ENCODE measurements around the gene CEP192. TPM values are rescaled to one million over a fixed set of nuclear protein-coding genes. Genes with fewer than 3 reads are reported as not detected.
A peak's percentile ranks its signal among the peaks of the same experiment; 100 is the strongest.

The CEP192 gene
- total and polyA plus RNA-seq, 2 of the 4 experiments (the other 2 are of a cell fraction) = 17.2 to 29.0 TPM

GRCh38 chr18:12943215-12943614 lies 47.9 kb upstream of the CEP192 start:
- intact Hi-C loops (cut with micrococcal nuclease) = loop anchor here (10.0 kb wide), 1 partner anchor 212 kb away; no protein-coding TSS in a partner anchor
- Histone ChIP-seq H4K5ac (ENCODE audit: low read depth, low read length) (no peak overlapping the region), H3K36me3 (ENCODE audit: control insufficient read depth, insufficient read depth, low read length) (no peaks in the 10 kb centered on the region), H3K9me1 (ENCODE audit: insufficient read depth, low read length) (peaks cover 5% of the 10 kb centered on the region), H3K23ac (ENCODE audit: low read depth, low read length) (no peak overlapping the region), H3K9ac (ENCODE audit: low read depth, low read length) (no peak overlapping the region), H2AK9ac (replicated peaks; ENCODE audit: low read depth, low read length, poor library complexity) (no peak overlapping the region), H3K79me1 (ENCODE audit: low read depth in 1 of 2, low read length in 2 of 2) (peaks cover 8 to 12% of the 10 kb centered on the region in 2 experiments; a peak in 3 of 4 replicates), H3K9me3 (ENCODE audit: control insufficient read depth, insufficient read depth, low read length) (no peaks in the 10 kb centered on the region), H4K8ac (ENCODE audit: low read depth in 2 of 2, low read length in 2 of 2) (no peak overlapping the region), H2BK5ac (ENCODE audit: low read depth, low read length, poor library complexity, severe bottlenecking) (no peak overlapping the region), H3K4ac (ENCODE audit: low read depth, low read length) (no peak overlapping the region), H3K4me1 (ENCODE audit: control insufficient read depth, insufficient read depth, low read length) (peaks cover 3% of the 10 kb centered on the region; the same call in 1 of the 2 replicates), H3K56ac (ENCODE audit: extremely low read depth, insufficient read depth, low read length) (no peak overlapping the region), H2BK120ac (ENCODE audit: low read depth, low read length) (no peak overlapping the region), H3K27me3 (ENCODE audit: control insufficient read depth, insufficient read depth, low read length) (peaks cover 2% of the 10 kb centered on the region; the same call in 1 of the 2 replicates), H3K18ac (ENCODE audit: low read depth, low read length) (no peak overlapping the region), H4K20me1 (ENCODE audit: insufficient read depth, low read length) (peaks cover 7% of the 10 kb centered on the region), H2BK15ac (ENCODE audit: low read depth, low read length) (no peak overlapping the region), H4K91ac (ENCODE audit: insufficient read depth, low read depth, low read length) (no peak overlapping the region), H3K4me3 (ENCODE audit: insufficient read depth, low read depth, low read length) (no peak overlapping the region), H2AK5ac (ENCODE audit: low read depth, low read length) (peak overlapping the region; percentile 68; the same call in 1 of the 2 replicates), H2AFZ (replicated peaks; ENCODE audit: low read length, poor library complexity) (no peak overlapping the region), H2BK20ac (ENCODE audit: low read depth, low read length) (no peak overlapping the region), H3K4me2 (ENCODE audit: low read depth, low read length) (no peak overlapping the region), H3K27ac (ENCODE audit: insufficient read depth, low read length) (no peak overlapping the region), H3K14ac (replicated peaks; ENCODE audit: low read depth, low read length) (no peak overlapping the region)
- no peak for ATAC-seq (ENCODE audit: low read depth)
- WGBS, 2 experiments (ENCODE audit: extremely low coverage in 2 of 2, insufficient read length in 1 of 2) = no CpG with 5 or more reads among the region's 4 CpGs
- dilution Hi-C loops (cut with HindIII; ENCODE audit: low sequenced_read_pairs, unreplicated experiment) = no loop called here
- no peak for TF ChIP-seq POLR2A (IDR thresholded peaks at IDR 0.05; ENCODE audit: low read depth, low read length)
- no TSS peak for BruUV-seq (replicated peaks)
- ChIA-PET CTCF (interaction anchor here (3.4 kb wide), 1 partner anchor 9 kb away, joined by 16 read pairs; no protein-coding TSS in a partner anchor), POLR2A (ENCODE audit: unreplicated experiment) (no interaction called here)
- peak; percentile 7 for DNase-seq
- in situ Hi-C loops (cut with MboI; ENCODE audit: low sequenced_read_pairs) = loop anchor here (10.0 kb wide), 1 partner anchor 568 kb away; the partner anchor contains the start of gene AFG3L2

Measured in IMR-90 (cell line).